Measurements from ENCODE around the gene CGNL1.

- TF ChIP-seq CTCF (IDR thresholded peaks at IDR 0.05; ENCODE audit: insufficient read depth, low read length) = no peak
- TF ChIP-seq REST (IDR thresholded peaks at IDR 0.05; ENCODE audit: insufficient replicate concordance, low read depth) = no peak
- TF ChIP-seq POLR2AphosphoS5 (IDR thresholded peaks at IDR 0.05; ENCODE audit: low read depth) = no peak
- TF ChIP-seq GABPA (IDR thresholded peaks at IDR 0.05; ENCODE audit: low read depth) = no peak
- TF ChIP-seq SPI1 (IDR thresholded peaks at IDR 0.05; ENCODE audit: borderline replicate concordance, low read depth) = no peak
These were observed 168.7 kb downstream of the CGNL1 start for GRCh38 chr15:57544848-57545480.

Measured in HL-60 (cell line).